ENCODE data around the gene TXNDC15.

DNA sequence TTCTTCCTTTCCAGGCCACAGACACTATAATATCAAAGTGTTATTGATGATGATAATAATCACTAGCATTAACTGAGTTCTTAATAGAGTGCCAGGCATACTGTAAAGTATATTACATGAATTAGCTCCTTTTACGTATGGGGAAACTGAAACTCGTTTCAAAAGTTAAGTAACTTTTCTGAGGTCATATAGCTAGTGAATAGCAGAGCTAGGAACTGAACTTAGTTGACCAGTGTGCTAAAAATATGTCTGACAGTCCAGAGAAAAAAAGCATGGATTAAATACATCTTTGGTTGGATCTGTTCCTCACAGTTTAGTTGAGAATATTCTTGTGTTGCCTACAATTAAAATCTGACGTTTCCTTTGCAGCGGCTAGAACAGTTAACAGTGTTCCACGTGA is 75.1 kb downstream of the TXNDC15 start:
- TF ChIP-seq CTCF (conservative IDR thresholded peaks at IDR 0.05) (no peak), EZH2 (IDR thresholded peaks at IDR 0.05; ENCODE audit: low read depth) (no peak)

Measured in PC-9 (cell line).